Measurements from ENCODE around the gene PCDHGB6. TPM values are rescaled to one million over a fixed set of nuclear protein-coding genes. Genes with fewer than 3 reads are reported as not detected.
"Not testable (repeated sequence)": the region's sequence is repeated elsewhere in the genome, so short reads cannot be mapped to it uniquely, and the experiment has no call there.

The PCDHGB6 gene
- total RNA-seq, 2 experiments from 2014 or later: 0.06 TPM; not detected in 1

- peaks cover 58 to 69% of the 10 kb centered on the region in 2 experiments for H3K27me3 ChIP-seq (ENCODE audit: control insufficient read depth in 1 of 2, insufficient read depth in 2 of 2, low read length in 2 of 2)
- no peak within 1 kb of the TSS for H3K27ac ChIP-seq (ENCODE audit: low read depth in 1 of 2, low read length in 2 of 2)
- ChIA-PET POLR2A (no interaction called here), CTCF (interaction anchor here (1.1 to 1.3 kb wide), 2 partner anchors 38 to 147 kb away, joined by 3 read pairs; partner anchors contain the start of gene PCDHGA10)
- intact Hi-C loops (cut with DNase I, micrococcal nuclease): no loop called here
- no peaks in the 10 kb centered on the region for H3K36me3 ChIP-seq (ENCODE audit: insufficient read depth, low read length)
- DNase-seq (peak in 2 of 14 experiments; percentile 9 to 22), ATAC-seq (ENCODE audit: poor library complexity) (no peak)
- H3K9me3 ChIP-seq (ENCODE audit: control insufficient read depth in 1 of 2, insufficient read depth in 1 of 2, low read length in 2 of 2): peaks cover 49 to 56% of the 10 kb centered on the region in 2 experiments
- TF ChIP-seq CTCF (IDR thresholded peaks at IDR 0.05): no peak
- Mint-ChIP-seq H3K4me3 (no peak within 1 kb of the TSS), H3K36me3 (ENCODE audit: low read depth) (peaks cover 34% of the 10 kb centered on the region), H3K4me1 (ENCODE audit: low read depth) (peaks cover 11% of the 10 kb centered on the region), H3K27me3 (peaks cover 81% of the 10 kb centered on the region), H3K27ac (no peak within 1 kb of the TSS), H3K9me3 (peaks cover 17% of the 10 kb centered on the region)
- H3K4me1 ChIP-seq (ENCODE audit: insufficient read depth, low read length): peaks cover 8% of the 10 kb centered on the region
- H3K4me3 ChIP-seq (ENCODE audit: low read length): peak within 1 kb of the TSS; percentile 1
Measured at GRCh38 chr5:141373673-141374317, 34.0 kb upstream of the PCDHGB6 start, which contains the start of gene PCDHGA6. Gene PCDHGA6, plus strand, starts transcription at chr5:141373891. Its CDS starts 193 bp downstream, at chr5:141374084.

- no peak overlapping the region for H3K4me3 Mint-ChIP-seq
- H3K4me1 Mint-ChIP-seq (ENCODE audit: low read depth): peaks cover 10% of the 10 kb centered on the region
- H3K9me3 Mint-ChIP-seq: peaks cover 16% of the 10 kb centered on the region
- ChIA-PET POLR2A (no interaction called here), CTCF (interaction anchor here (1.1 to 1.3 kb wide), 2 partner anchors 37 to 146 kb away, joined by 3 read pairs; partner anchors contain the start of gene PCDHGA10)
- Histone ChIP-seq H3K36me3 (ENCODE audit: insufficient read depth, low read length) (no peaks in the 10 kb centered on the region), H3K4me3 (ENCODE audit: low read length) (no peak overlapping the region), H3K27me3 (ENCODE audit: control insufficient read depth in 1 of 2, insufficient read depth in 2 of 2, low read length in 2 of 2) (peaks cover 52 to 63% of the 10 kb centered on the region in 2 experiments), H3K4me1 (ENCODE audit: insufficient read depth, low read length) (peaks cover 8% of the 10 kb centered on the region), H3K9me3 (ENCODE audit: control insufficient read depth in 1 of 2, insufficient read depth in 1 of 2, low read length in 2 of 2) (peaks cover 49 to 56% of the 10 kb centered on the region in 2 experiments), H3K27ac (ENCODE audit: low read depth in 1 of 2, low read length in 2 of 2) (no peak overlapping the region)
- peaks cover 42% of the 10 kb centered on the region for H3K36me3 Mint-ChIP-seq (ENCODE audit: low read depth)
- no peak for TF ChIP-seq CTCF (IDR thresholded peaks at IDR 0.05)
- ATAC-seq (ENCODE audit: poor library complexity): no peak
- DNase-seq: no peak
- intact Hi-C loops (cut with DNase I, micrococcal nuclease): no loop called here
- no peak overlapping the region for H3K27ac Mint-ChIP-seq
- peaks cover 81% of the 10 kb centered on the region for H3K27me3 Mint-ChIP-seq
Measured at GRCh38 chr5:141374627-141375026, 33.2 kb upstream of the PCDHGB6 start.

DNA sequence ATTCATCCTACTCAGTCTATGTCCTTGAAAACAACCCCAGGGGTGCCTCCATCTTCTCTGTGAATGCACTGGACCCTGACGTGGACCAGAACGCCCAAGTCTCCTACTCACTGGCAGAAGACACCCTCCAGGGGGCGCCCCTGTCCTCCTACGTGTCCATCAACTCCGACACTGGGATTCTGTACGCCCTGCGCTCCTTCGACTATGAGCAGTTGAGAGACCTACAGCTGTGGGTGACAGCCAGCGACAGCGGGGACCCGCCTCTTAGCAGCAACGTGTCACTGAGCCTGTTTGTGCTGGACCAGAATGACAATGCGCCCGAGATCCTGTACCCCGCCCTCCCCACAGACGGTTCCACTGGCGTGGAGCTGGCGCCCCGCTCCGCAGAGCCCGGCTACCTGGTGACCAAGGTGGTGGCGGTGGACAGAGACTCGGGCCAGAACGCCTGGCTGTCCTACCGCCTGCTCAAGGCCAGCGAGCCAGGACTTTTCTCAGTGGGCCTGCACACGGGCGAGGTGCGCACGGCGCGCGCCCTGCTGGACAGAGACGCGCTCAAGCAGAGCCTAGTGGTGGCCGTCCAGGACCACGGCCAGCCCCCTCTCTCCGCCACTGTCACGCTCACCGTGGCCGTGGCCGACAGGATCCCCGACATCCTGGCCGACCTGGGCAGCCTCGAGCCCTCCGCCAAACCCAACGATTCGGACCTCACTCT is 32.2 kb upstream of the PCDHGB6 start:
- H3K4me1 Mint-ChIP-seq (ENCODE audit: low read depth); POLR2A ChIA-PET; ATAC-seq (ENCODE audit: poor library complexity); H3K4me1 ChIP-seq (ENCODE audit: insufficient read depth, low read length); H3K27ac ChIP-seq (ENCODE audit: low read depth in 1 of 2, low read length in 2 of 2); intact Hi-C loops (cut with DNase I, micrococcal nuclease); H3K4me3 Mint-ChIP-seq; H3K4me3 ChIP-seq (ENCODE audit: low read length); CTCF ChIA-PET; H3K36me3 ChIP-seq (ENCODE audit: insufficient read depth, low read length); DNase-seq; H3K27ac Mint-ChIP-seq: not testable (repeated sequence)
- H3K36me3 Mint-ChIP-seq (ENCODE audit: low read depth): peaks cover 35% of the 10 kb centered on the region
- H3K9me3 Mint-ChIP-seq: peaks cover 10% of the 10 kb centered on the region
- Histone ChIP-seq H3K27me3 (ENCODE audit: control insufficient read depth in 1 of 2, insufficient read depth in 2 of 2, low read length in 2 of 2) (peaks cover 54 to 55% of the 10 kb centered on the region in 2 experiments), H3K9me3 (ENCODE audit: control insufficient read depth in 1 of 2, insufficient read depth in 1 of 2, low read length in 2 of 2) (peaks cover 48 to 51% of the 10 kb centered on the region in 2 experiments)
- H3K27me3 Mint-ChIP-seq: peaks cover 80% of the 10 kb centered on the region
